ENCODE results near the gene NAP1L4.

GRCh38 chr11:2977113-2977512 lies 15.0 kb downstream of the NAP1L4 start:
- TF ChIP-seq, protein P1, sequence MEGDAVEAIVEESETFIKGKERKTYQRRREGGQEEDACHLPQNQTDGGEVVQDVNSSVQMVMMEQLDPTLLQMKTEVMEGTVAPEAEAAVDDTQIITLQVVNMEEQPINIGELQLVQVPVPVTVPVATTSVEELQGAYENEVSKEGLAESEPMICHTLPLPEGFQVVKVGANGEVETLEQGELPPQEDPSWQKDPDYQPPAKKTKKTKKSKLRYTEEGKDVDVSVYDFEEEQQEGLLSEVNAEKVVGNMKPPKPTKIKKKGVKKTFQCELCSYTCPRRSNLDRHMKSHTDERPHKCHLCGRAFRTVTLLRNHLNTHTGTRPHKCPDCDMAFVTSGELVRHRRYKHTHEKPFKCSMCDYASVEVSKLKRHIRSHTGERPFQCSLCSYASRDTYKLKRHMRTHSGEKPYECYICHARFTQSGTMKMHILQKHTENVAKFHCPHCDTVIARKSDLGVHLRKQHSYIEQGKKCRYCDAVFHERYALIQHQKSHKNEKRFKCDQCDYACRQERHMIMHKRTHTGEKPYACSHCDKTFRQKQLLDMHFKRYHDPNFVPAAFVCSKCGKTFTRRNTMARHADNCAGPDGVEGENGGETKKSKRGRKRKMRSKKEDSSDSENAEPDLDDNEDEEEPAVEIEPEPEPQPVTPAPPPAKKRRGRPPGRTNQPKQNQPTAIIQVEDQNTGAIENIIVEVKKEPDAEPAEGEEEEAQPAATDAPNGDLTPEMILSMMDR (IDR thresholded peaks at IDR 0.05; ENCODE audit: low read length) = no peak
- no peak for TF ChIP-seq EZH2 (IDR thresholded peaks at IDR 0.05; ENCODE audit: borderline replicate concordance, low read length)

Data from OCI-LY1 (cell line).